Esophagus muscularis mucosa (tissue), 4 donors: ENCODE measurements around the gene AKAP8.

ENCODE experiments used
- EP300 ChIP-seq: sonication (generic); formaldehyde crosslinking; IDR thresholded peaks from one replicate; pipeline ENCODE4 v1.6.1; 2017; ENCODE audit warnings: antibody characterized with exemption
- POLR2A ChIP-seq: fragments of 450-650 bp; IDR thresholded peaks from one replicate; pipeline ENCODE4 v1.6.1; 2017; ENCODE audit warnings: antibody characterized with exemption, moderate library complexity, mild to moderate bottlenecking, low read depth
- POLR2AphosphoS5 ChIP-seq, 2 donors: sonication (generic); formaldehyde crosslinking; IDR thresholded peaks; one replicate each; pipeline ENCODE4 v1.6.1; 2017; ENCODE audit warnings: antibody characterized with exemption in 2 of 2
- TF ChIP-seq, protein P1 (sequence below), 3 experiments: fragments of 200-600 bp in 2 of 3; fragments of 450-650 bp in 1 of 3; sonication (generic) in 2 of 3; IDR thresholded peaks; one replicate each; pipeline ENCODE4 v1.5.1; 2017 to 2019; ENCODE audit warnings: antibody characterized with exemption in 3 of 3, mild to moderate bottlenecking in 2 of 3, moderate library complexity in 1 of 3

DNA sequence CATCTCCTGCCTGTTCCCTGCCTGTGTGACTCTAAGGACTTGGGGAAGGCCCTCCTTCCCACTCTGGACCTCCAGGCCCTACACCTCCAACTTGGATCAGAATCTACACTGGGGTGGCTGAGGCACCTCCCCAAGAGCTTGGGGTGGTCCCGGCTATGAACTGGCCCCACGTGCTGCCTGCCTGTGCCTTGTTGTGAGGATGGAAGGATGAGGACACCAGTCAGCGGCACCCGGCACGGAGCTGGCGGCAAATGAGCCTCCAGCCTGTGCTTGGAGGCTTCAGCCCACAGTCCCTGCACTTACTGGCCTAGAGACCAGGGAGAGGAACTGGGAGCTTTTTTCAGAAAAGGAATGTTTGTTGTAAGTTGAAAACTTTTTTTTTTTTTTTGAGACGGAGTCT is 8.5 kb downstream of the AKAP8 start:
- TF ChIP-seq, protein P1, sequence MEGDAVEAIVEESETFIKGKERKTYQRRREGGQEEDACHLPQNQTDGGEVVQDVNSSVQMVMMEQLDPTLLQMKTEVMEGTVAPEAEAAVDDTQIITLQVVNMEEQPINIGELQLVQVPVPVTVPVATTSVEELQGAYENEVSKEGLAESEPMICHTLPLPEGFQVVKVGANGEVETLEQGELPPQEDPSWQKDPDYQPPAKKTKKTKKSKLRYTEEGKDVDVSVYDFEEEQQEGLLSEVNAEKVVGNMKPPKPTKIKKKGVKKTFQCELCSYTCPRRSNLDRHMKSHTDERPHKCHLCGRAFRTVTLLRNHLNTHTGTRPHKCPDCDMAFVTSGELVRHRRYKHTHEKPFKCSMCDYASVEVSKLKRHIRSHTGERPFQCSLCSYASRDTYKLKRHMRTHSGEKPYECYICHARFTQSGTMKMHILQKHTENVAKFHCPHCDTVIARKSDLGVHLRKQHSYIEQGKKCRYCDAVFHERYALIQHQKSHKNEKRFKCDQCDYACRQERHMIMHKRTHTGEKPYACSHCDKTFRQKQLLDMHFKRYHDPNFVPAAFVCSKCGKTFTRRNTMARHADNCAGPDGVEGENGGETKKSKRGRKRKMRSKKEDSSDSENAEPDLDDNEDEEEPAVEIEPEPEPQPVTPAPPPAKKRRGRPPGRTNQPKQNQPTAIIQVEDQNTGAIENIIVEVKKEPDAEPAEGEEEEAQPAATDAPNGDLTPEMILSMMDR (IDR thresholded peaks at IDR 0.05) = no peak
- TF ChIP-seq POLR2A (no peak), EP300 (no peak), POLR2AphosphoS5 (IDR thresholded peaks at IDR 0.05) (no peak)
